Amygdala (tissue), 56 donors: ENCODE measurements around the gene SYCP2.

Experiments
- DNase-seq, 56 donors: peaks; one replicate each; lab custom pipeline; 2025; lab: John Stamatoyannopoulos, UW

The SYCP2 gene

DNA sequence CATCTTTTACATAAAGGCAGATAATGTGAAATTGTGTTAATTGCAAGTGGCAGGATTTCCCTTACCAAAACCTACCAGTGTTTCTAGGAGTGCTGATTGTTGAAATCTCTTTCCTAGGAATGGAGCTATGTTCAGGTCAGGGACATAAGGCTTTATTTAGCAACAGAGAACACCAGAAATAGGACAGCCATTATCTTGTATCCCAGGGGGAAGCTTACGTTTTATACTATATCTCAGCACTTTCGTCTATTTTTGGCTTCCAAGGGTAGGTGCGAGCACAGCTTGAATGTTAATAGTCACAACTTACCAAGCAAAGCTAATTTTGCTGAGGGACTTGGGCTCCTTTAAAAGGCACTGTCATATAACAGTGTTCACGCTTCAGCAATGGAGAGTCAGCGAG is 94.0 kb downstream of the SYCP2 start:
- no peak for DNase-seq

GRCh38 chr20:59837623-59838394 is 95.6 kb downstream of the SYCP2 start:
- DNase-seq = no peak

- DNase-seq = no peak
Measured at GRCh38 chr20:59836767-59837166, 96.7 kb downstream of the SYCP2 start.

GRCh38 chr20:59835448-59836395 is 97.7 kb downstream of the SYCP2 start:
- DNase-seq = peak in 26 of 56 donors; percentile 30 to 67 (median 46)

GRCh38 chr20:59835057-59835447 is 98.4 kb downstream of the SYCP2 start:
- DNase-seq = no peak

DNA sequence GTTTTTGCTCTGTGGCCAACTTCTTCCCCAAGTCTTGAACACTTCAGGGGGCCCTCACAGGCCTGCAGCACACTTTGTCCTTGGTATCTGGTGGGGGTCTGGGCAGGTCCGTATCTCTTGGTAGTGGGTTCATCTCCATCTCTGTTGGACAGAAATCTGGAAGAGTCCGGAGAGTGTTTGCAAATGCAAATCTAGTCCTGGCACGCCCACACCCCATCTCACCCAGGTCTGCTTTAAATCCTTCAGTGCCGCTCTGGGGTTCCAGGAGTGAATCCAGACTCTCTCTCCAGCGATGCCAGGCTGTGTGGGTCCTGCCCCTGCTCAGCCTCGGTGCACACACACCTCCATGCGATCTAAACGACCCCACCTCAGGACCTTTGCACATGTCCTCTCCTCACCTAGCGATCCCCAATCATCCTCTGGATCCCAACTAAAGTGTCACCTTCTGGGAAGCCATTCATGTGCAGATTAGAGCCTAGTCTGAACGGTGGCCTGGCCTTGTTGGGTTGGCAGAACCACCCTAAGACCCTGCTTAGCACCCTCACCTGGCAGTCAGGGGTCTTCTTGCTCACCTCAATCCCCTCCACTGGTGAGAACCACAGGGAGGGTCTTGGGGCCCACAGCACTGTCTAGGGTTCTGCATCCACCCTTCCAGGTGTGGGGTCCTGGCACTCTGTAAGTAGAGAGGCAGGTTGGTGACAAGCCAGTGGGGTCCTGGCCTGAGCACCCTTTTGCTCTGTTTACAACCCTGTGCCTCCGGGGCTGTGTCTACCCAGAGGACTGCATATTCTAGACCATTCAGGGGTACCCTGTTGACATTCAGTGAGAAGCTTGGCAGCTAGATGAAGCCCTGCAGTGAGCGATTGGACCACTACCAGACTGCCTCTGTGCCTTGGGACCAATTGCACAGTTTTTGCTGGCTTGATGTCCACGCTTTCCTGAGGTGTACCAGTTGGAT is 100.8 kb downstream of the SYCP2 start:
- peak in 1 of 56 donors; percentile 30 for DNase-seq

- DNase-seq = no peak
Measured at GRCh38 chr20:59831916-59832270, 101.5 kb downstream of the SYCP2 start.

GRCh38 chr20:59831024-59831915 is 102.2 kb downstream of the SYCP2 start:
- peak in 1 of 56 donors; percentile 44 for DNase-seq

DNA sequence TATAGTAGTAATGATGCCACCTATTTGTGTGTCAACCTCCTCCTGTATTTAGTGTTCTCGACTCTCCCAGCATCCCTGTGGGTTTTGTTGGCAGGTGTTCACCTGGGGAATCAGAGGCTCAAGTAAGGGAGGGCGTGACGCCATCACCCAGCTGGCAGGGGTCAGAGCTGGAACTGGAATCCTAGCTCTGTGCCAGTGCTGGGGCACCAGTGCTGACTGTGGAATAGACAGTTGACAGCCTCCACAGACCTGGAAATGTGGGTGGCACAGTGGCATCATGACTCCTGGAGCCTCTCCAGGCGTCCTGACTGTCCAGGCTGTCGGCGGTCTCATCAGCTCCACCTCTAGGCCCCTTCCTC is 102.8 kb downstream of the SYCP2 start:
- peak in 1 of 56 donors; percentile 46 for DNase-seq

GRCh38 chr20:59829786-59830664 is 103.4 kb downstream of the SYCP2 start:
- no peak for DNase-seq

- peak in 19 of 56 donors; percentile 25 to 76 (median 46) for DNase-seq
Measured at GRCh38 chr20:59829054-59829785, 104.2 kb downstream of the SYCP2 start.

- no peak for DNase-seq
Measured at GRCh38 chr20:59828125-59829053, 105.0 kb downstream of the SYCP2 start.

DNA sequence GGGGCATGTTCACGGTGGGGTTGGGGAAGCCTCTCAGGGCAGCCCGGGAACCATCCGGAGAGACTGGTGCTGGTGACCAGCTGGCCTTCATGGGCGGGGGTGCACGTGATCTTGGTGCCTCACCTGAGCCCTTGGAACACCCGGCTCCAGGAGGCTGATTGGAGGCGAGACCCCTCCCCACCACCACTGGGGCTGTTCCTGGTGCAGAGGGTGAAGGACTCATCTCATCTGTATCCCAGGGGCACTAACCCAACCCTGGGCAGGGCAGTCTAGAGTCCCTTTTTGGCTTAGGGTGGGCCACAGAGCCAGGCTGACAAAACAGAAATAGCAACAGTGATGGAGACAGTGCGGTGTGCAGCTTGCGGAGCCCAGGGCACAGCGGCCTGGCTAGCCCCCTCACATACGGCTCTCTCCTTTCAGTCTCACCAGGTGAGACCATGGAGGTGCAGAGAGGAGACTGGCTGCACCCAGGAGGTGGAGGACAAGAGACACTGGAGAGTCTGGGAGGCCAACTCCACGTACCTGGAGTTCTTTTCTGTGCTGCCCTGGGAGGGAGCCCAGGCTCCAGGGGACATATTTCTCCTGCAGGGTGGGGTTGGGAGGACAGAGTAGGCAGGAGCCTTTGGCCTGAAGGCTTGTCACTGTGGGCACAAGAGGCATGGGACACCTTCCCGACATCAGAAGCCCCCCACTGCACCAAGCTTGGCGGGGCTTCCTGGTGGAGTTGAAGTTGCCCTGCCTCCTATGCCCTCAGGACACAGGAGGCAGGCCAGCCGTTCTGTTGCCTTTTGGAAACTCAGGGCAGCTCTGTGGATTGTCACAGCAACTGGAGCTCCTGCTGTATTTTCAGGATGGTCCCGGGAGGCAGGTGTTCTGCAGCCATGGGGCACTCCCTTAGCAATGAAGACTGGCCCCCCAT is 106.0 kb downstream of the SYCP2 start:
- no peak for DNase-seq

DNA sequence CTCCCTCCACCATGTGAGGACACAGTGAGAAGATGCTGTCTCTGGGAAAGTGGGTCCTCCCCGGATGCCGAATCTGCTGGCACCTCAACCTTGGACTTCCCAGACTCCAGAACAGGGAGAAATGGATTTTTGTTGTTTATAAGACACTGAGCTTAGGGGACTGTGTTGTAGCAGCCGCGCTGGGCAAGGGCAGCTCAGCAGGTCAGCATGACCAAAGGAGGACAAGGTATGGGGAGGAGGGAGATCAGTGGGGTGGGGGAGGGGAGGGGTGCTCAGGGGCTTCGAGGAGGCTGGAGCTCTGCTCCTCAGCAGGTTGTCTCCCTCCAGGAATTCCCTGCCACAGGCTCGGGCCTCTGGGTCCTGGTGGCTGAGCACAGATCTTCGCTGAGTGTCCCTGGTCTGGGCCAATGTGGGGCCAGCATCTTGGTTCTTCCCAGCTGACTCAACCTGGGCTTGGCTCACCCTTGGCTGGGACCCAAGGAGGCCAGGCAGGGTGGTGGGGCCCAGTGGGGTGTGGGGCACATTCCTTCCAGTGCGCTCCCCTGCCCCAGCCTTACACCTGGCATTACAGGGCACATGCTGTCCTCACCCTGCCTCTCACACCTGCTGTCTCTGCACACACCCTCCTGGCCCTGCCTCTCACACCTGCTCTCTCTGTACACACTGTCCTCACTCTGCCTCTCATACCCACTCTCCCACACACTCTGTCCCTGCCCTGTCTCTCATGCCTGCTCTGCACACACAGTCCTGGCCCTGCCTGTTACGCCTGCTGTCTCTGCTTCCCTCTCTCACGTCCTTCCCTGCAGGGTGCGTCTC is 107.3 kb downstream of the SYCP2 start:
- no peak for DNase-seq

GRCh38 chr20:59825563-59825920 is 107.9 kb downstream of the SYCP2 start:
- no peak for DNase-seq
